Peyer's patch (tissue), 4 donors: ENCODE data around the gene HCFC1. TPM values are rescaled to one million over a fixed set of nuclear protein-coding genes. Genes with fewer than 3 reads are reported as not detected.
A peak's percentile ranks its signal among the peaks of the same experiment; 100 is the strongest.

Source experiments
- DNase-seq, 3 donors: peaks; one replicate each; pipeline ENCODE4 v3.0.0-alpha.2; 2017 to 2019
- H3K27ac ChIP-seq, 4 donors: fragments of 200-600 bp; sonication (generic); one replicate each; pipeline ENCODE4 v1.5.1; 2016 to 2019
- H3K27me3 ChIP-seq, 2 donors: fragments of 200-600 bp; sonication (generic); one replicate each; pipeline ENCODE4 v1.5.1; 2019
- H3K36me3 ChIP-seq, 3 donors: fragments of 200-600 bp; sonication (generic); one replicate each; pipeline ENCODE4 v1.5.1; 2016 to 2019
- H3K4me1 ChIP-seq, 4 donors: fragments of 200-600 bp; sonication (generic); one replicate each; pipeline ENCODE4 v1.5.1; 2016 to 2019
- H3K4me3 ChIP-seq, 4 donors: fragments of 200-600 bp; sonication (generic); 1 replicate in 3 of 4; 2 replicates in 1 of 4; pipeline ENCODE4 v1.5.1; 2016 to 2019; ENCODE audit warnings: mild to moderate bottlenecking in 1 of 4
- H3K9me3 ChIP-seq, 4 donors: fragments of 200-600 bp; sonication (generic); one replicate each; pipeline ENCODE4 v1.5.1; 2016 to 2019; ENCODE audit warnings: mild to moderate bottlenecking in 1 of 4
- CTCF ChIP-seq, 6 experiments: fragments of 450-650 bp in 4 of 6; fragments of 200-600 bp in 2 of 6; sonication (generic) in 1 of 6; IDR thresholded peaks; one replicate each; pipeline ENCODE4 v1.5.1; 2017 to 2019; ENCODE audit warnings: antibody characterized with exemption in 6 of 6, mild to moderate bottlenecking in 3 of 6, moderate library complexity in 1 of 6
- POLR2A ChIP-seq, 2 donors: fragments of 450-650 bp; IDR thresholded peaks; one replicate each; pipeline ENCODE4 v1.5.1; 2017; ENCODE audit warnings: antibody characterized with exemption in 2 of 2, mild to moderate bottlenecking in 2 of 2, moderate library complexity in 2 of 2
- total RNA-seq, 4 donors: library from RNA; depleted of rRNA; stranded (reverse); fragments of >200 nt; gene quantifications; one replicate each; pipeline ENCODE4 v1.1.0, GENCODE V29; 2016

HCFC1 gene
- total RNA-seq, 4 donors from 2014 or later, result 44.1 to 70.6 (median 55.6) TPM

GRCh38 chrX:153974726-153975286 lies 3.2 kb upstream of the HCFC1 start:
- Histone ChIP-seq H3K27me3 (no peaks in the 10 kb centered on the region), H3K9me3 (no peaks in the 10 kb centered on the region), H3K4me1 (peaks cover 0 to 17% (median 1%) of the 10 kb centered on the region in 4 donors), H3K36me3 (no peaks in the 10 kb centered on the region), H3K27ac (peak overlapping the region; percentile 99 to 100 (median 99)), H3K4me3 (peak overlapping the region in 1 of 4 donors; percentile 79)
- no peak for DNase-seq
- no peak for TF ChIP-seq POLR2A (IDR thresholded peaks at IDR 0.05)
- no peak for TF ChIP-seq CTCF (IDR thresholded peaks at IDR 0.05)

DNA sequence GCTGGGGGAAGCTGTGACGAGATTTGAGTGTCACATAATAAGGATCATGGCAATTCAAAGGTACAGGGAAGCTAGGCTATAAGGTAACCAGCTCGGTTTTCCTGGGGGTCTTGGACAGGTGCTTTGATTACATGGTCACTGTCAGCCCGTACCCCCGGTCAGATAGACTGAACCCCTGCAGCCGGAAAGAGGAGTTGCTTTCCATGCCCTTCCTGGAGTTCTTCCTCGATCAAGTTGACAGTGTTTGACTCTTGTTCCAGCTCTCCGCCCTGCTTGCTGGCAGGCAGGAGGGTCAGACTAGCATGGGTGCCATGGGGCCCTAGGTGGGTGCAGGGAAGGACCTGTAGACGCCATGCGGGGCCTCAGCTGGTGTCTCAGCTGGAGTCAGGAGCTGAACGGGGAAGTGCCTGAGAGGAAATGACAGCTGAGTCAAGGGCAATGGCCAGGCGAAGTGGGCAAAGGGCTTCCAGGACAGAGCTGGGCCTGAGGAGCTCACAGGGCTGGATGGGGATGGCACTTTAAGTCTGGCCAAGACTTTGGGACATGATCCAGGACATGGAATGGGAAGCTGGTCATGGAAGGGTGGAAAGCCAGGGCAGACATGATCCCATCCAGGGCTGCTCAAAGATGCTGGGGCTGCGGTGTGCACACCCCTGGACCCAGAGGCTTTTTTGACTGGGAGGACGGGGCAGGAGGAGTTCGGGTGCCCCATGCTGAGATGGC lies 2.5 kb upstream of the HCFC1 start:
- H3K9me3 ChIP-seq, result no peaks in the 10 kb centered on the region
- no peaks in the 10 kb centered on the region for H3K36me3 ChIP-seq
- peak overlapping the region; percentile 99 to 100 (median 99) for H3K27ac ChIP-seq
- peak in 2 of 3 donors; percentile 63 to 73 for DNase-seq
- TF ChIP-seq POLR2A (IDR thresholded peaks at IDR 0.05) (peak in 1 of 2 donors; percentile 24), CTCF (IDR thresholded peaks at IDR 0.05) (no peak)
- H3K4me3 ChIP-seq, result peak overlapping the region in 2 of 4 donors; percentile 70 to 79
- no peaks in the 10 kb centered on the region for H3K27me3 ChIP-seq
- H3K4me1 ChIP-seq, result peaks cover 0 to 22% (median 5%) of the 10 kb centered on the region in 4 donors

DNA sequence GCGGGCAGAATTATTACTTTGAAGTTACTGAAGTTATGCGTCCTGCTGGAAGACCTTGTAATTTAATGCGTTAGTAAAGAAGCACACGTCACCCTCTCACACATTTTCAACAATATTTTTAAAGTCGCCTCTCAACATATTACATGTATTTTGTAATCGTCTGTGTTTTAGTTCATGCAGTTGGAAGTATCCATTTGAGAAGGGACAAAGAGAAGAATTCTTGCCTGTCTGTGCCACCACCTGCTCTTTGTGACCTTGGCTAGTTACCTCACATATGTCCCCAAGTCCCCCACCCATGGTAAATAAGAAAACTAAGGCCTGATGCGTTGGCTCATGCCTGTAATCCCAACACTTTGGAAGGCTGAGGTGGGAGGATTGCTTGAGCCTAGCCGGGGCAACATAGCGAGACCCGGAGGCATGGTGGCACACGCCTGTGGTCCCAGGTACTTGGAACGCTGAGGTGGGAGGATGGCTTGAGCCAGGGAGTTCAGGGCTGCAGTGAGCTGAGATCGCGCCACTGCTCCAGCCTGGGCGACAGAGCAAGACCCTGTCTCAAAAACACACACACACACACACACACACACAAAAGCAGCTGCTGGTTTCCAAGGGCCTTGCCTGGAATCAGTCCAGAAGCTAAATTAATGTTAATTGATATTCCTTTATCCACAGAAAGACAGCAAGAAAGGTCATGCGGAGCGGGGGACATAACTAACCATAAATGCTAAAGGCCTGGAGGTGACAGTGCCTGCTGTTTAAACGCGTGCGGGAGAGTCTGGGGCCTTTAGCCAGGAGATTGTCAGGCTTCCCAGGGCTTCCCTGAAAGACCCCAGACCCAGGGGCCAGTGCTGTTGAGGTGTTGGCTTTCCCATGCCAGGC lies 1.7 kb upstream of the HCFC1 start:
- no peak for DNase-seq
- Histone ChIP-seq H3K4me1 (peaks cover 0 to 30% (median 6%) of the 10 kb centered on the region in 4 donors), H3K36me3 (no peaks in the 10 kb centered on the region), H3K27ac (peak overlapping the region; percentile 99 to 100 (median 99)), H3K9me3 (no peaks in the 10 kb centered on the region), H3K27me3 (no peaks in the 10 kb centered on the region), H3K4me3 (peak overlapping the region; percentile 70 to 85 (median 79))
- TF ChIP-seq POLR2A (IDR thresholded peaks at IDR 0.05) (no peak), CTCF (IDR thresholded peaks at IDR 0.05) (peak in 1 of 6 experiments; percentile 11)

- Histone ChIP-seq H3K4me1 (peaks cover 0 to 39% (median 9%) of the 10 kb centered on the region in 4 donors), H3K27me3 (no peaks in the 10 kb centered on the region), H3K4me3 (peak within 1 kb of the TSS; percentile 70 to 85 (median 79)), H3K27ac (peak within 1 kb of the TSS; percentile 99 to 100 (median 99)), H3K9me3 (no peaks in the 10 kb centered on the region), H3K36me3 (no peaks in the 10 kb centered on the region)
- TF ChIP-seq CTCF (IDR thresholded peaks at IDR 0.05), result no peak
- peak; percentile 47 to 54 for TF ChIP-seq POLR2A (IDR thresholded peaks at IDR 0.05)
- peak; percentile 84 to 94 (median 86) for DNase-seq
These were observed 929 bp upstream of the HCFC1 start, which contains the start of gene TMEM187 for GRCh38 chrX:153972368-153973126. TMEM187 (plus strand) TSS chrX:153972754; CDS start chrX:153982063, 9,309 bp downstream.

- H3K4me3 ChIP-seq, result peak overlapping the region; percentile 70 to 85 (median 79)
- H3K4me1 ChIP-seq, result peaks cover 0 to 53% (median 12%) of the 10 kb centered on the region in 4 donors
- TF ChIP-seq POLR2A (IDR thresholded peaks at IDR 0.05) (peak; percentile 27 to 71), CTCF (IDR thresholded peaks at IDR 0.05) (no peak)
- H3K36me3 ChIP-seq, result no peaks in the 10 kb centered on the region
- peak overlapping the region; percentile 99 to 100 (median 99) for H3K27ac ChIP-seq
- peak; percentile 86 to 96 (median 91) for DNase-seq
- no peaks in the 10 kb centered on the region for H3K27me3 ChIP-seq
- H3K9me3 ChIP-seq, result no peaks in the 10 kb centered on the region
These were observed 531 bp downstream of the HCFC1 start for GRCh38 chrX:153971124-153971449.
